ENCODE results near the gene RFXAP. TPM values are rescaled to one million over a fixed set of nuclear protein-coding genes. Genes with fewer than 3 reads are reported as not detected.
"Not testable (repeated sequence)": the region's sequence is repeated elsewhere in the genome, so short reads cannot be mapped to it uniquely, and the experiment has no call there.

Gene RFXAP, protein sequence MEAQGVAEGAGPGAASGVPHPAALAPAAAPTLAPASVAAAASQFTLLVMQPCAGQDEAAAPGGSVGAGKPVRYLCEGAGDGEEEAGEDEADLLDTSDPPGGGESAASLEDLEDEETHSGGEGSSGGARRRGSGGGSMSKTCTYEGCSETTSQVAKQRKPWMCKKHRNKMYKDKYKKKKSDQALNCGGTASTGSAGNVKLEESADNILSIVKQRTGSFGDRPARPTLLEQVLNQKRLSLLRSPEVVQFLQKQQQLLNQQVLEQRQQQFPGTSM
- polyA plus RNA-seq (ENCODE audit: insufficient read length in 4 of 4): 10 to 100 TPM; 13.4 to 18.7 (median 14.2) TPM

GRCh38 chr13:36818804-36819738, at the start of gene RFXAP:
Gene RFXAP (plus strand): TSS chr13:36819222. CDS start chr13:36819358, 136 bp downstream.
- peak; percentile 72 to 76 (median 75) for DNase-seq (ENCODE audit: low read depth in 4 of 4, low spot score in 2 of 4)

- no peak for DNase-seq (ENCODE audit: low read depth in 4 of 4, low spot score in 2 of 4)
These were observed 49.5 kb upstream of the RFXAP start for GRCh38 chr13:36769545-36769944.

- no peak for DNase-seq (ENCODE audit: low read depth in 4 of 4, low spot score in 2 of 4)
These were observed 48.3 kb upstream of the RFXAP start for GRCh38 chr13:36770741-36771140.

- no peak for DNase-seq (ENCODE audit: low read depth in 4 of 4, low spot score in 2 of 4)
These were observed 46.2 kb upstream of the RFXAP start for GRCh38 chr13:36772853-36773252.

- DNase-seq (ENCODE audit: low read depth in 4 of 4, low spot score in 2 of 4): no peak
These were observed 44.1 kb upstream of the RFXAP start for GRCh38 chr13:36774931-36775330.

DNA sequence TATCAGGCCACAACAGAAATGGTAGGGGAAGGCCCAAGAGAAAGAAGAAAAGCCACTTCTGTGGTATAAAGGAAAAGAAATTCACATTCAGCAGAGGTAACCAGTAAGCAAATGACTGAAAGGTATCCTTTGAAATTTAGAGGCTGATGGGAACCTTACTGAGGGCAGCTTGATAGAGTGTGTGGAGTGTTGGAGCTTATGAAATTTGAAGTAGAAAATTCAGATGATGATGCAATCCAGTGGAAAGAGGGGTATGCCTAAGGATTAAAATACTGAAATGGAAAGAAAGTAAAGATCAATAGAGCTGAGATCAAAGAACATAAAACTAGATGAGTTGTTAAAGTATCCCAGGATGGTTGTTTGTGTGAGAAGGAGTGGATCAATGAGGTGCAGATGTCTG, 42.8 kb upstream of the RFXAP start:
- no peak for DNase-seq (ENCODE audit: low read depth in 4 of 4, low spot score in 2 of 4)

GRCh38 chr13:36778083-36778671, 40.8 kb upstream of the RFXAP start:
- DNase-seq (ENCODE audit: low read depth in 4 of 4, low spot score in 2 of 4): peak; percentile 44 to 68 (median 66)

GRCh38 chr13:36783890-36784289, 35.1 kb upstream of the RFXAP start:
- no peak for DNase-seq (ENCODE audit: low read depth in 4 of 4, low spot score in 2 of 4)

DNA sequence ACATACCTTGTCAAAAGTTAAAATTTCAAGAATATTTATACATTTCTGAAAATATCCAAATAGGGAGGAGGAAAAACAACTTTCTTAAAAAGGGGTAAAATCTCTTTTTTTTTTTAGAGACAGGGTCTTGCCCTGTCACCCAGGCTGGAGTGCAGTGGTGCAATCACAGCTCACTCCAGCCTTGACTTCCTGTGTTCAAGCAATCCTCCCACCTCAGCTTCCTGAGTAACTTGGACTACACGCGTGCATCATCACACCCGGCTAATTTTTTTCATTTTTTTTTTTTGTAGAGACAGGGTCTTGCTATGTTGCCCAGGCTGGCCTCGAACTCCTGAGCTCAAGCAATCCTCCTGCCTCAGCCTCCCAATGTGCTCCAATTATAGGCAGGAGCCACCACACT, 32.8 kb upstream of the RFXAP start:
- DNase-seq (ENCODE audit: low read depth in 4 of 4, low spot score in 2 of 4): not testable (repeated sequence)

DNA sequence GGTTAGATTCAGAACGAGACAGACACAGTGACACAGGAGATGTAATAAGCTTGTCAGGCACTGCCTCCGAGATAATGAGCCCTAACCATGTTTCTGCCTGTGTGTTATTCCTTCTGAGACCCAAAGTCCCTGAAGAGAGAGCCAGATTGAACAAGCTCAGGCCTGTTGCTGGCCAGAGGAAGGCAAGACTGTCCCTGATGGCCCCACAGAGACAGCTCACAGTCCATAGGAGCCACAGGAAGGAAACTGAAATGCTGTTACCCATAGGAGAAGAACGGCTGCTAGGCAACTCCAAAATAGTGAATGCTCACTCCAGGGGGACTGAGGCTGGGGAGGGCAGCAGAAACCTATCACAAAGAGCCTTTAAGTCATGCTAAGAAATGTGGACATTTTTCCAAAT, 31.8 kb upstream of the RFXAP start:
- no peak for DNase-seq (ENCODE audit: low read depth in 4 of 4, low spot score in 2 of 4)

DNA sequence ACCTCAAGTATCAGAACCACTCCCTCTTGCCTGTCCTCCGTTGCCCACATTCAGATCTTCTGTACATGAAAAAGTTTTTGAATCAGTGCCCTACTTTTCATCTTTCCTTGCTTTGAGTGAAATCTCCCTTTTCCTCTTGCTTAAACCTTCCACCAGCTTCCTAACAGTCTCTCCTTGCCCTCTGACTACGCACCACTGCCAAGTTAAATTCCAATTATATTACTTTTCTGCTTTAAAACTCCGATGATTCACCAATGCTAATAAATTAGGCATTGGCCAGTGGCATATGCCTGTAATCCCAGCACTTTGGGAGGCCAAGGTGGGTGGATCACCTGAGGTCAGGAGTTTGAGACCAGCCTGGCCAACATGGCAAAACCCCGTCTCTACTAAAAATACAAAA, 30.7 kb upstream of the RFXAP start:
- DNase-seq (ENCODE audit: low read depth in 4 of 4, low spot score in 2 of 4): no peak

- DNase-seq (ENCODE audit: low read depth in 4 of 4, low spot score in 2 of 4): no peak
These were observed 30.0 kb upstream of the RFXAP start for GRCh38 chr13:36789061-36789460.

DNA sequence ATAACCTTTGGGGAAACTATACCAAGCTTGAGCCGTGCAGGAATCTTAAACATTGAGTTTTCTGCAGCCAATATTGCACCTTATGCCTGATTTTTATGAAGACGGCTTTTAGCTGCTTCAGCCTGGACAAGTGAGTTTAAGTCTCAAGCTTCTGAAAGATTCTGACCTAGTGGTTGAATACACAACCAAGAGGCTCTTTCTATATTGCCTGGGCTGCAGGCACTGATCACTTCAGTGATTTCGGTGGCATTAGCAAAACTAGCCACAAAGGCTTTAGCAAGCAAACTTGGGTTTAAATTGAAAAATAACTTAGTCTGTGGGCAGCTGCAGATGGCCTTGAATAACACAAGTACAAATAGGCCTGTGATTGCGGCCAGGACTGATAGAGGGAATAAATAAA, 29.3 kb upstream of the RFXAP start:
- DNase-seq (ENCODE audit: low read depth in 4 of 4, low spot score in 2 of 4): no peak

DNA sequence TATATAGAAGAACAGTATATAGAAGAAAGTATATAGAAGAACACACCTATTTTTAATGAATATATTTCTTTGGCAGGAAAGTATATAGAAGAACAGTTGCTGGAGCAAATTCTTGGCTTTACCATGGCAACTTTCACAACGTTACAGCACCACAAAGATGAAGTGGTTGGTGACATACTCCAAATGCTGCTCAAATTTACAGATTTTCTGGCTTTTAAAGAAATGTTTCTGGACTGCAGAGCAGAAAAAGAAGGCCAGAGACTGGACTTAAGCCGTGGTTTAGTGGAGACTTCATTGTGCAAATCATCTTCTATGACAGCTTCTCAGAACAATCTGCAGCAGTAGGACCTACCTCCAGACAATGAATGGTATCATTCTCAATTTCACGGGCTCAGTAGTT, 24.3 kb upstream of the RFXAP start:
- no peak for DNase-seq (ENCODE audit: low read depth in 4 of 4, low spot score in 2 of 4)

- DNase-seq (ENCODE audit: low read depth in 4 of 4, low spot score in 2 of 4): no peak
These were observed 23.6 kb upstream of the RFXAP start for GRCh38 chr13:36795463-36795862.

- DNase-seq (ENCODE audit: low read depth in 4 of 4, low spot score in 2 of 4): no peak
These were observed 23.0 kb upstream of the RFXAP start for GRCh38 chr13:36796052-36796451.

DNA sequence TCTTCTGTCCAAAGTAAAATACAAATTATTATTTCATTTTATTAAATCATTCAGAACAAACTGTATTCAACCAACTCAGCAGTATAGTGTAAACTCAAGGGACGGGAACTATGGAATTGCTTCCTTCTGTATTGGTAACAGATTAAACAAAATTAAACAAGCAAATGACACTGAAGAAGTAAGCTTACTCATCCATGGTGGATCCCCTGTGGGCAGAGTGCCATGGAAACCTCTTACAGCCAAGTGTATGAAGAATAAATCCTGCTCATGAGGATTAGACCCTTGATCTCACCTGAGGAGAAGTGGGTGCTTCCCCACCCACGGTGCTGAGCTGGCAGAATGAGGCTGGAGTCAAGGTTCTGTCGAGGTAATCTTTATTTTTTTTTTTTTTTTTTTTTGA, 18.0 kb upstream of the RFXAP start:
- DNase-seq (ENCODE audit: low read depth in 4 of 4, low spot score in 2 of 4): no peak

- no peak for DNase-seq (ENCODE audit: low read depth in 4 of 4, low spot score in 2 of 4)
These were observed 14.4 kb upstream of the RFXAP start for GRCh38 chr13:36804588-36804987.

GRCh38 chr13:36806102-36806501, 12.9 kb upstream of the RFXAP start:
- DNase-seq (ENCODE audit: low read depth in 4 of 4, low spot score in 2 of 4): no peak

GRCh38 chr13:36807616-36808015, 11.4 kb upstream of the RFXAP start:
- DNase-seq (ENCODE audit: low read depth in 4 of 4, low spot score in 2 of 4): no peak

DNA sequence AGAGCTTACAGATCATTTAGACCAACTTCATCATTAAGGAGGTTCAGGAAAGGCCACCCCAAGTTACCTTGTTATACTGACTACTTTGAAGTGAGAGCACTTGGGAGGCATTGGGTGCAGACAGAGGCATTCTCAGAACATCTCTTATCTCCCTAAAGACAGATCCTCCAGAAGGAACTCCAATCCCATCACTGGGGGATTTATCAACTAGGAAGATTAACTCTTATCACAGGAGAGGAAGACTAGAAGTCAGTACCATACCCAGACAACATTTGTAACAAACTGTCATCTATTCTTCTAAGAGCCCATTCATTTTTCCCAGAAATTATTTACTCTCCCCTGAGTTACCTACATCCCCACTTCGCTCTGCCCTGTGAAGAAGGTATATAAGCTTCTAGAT, 5.8 kb upstream of the RFXAP start:
- no peak for DNase-seq (ENCODE audit: low read depth in 4 of 4, low spot score in 2 of 4)
